SK-N-SH treated with all-trans-retinoic acid at 6 μM for 48 hours (cell line): ENCODE data around the gene PRPF40B.

Experiments
- BACH2 ChIP-seq: fragments of 250-450 bp; sonication (Bioruptor Pico); IDR thresholded peaks from 2 replicates; pipeline ENCODE4 v1.9.0; 2021; ENCODE audit warnings: mild to moderate bottlenecking, borderline replicate concordance
- ESRRG ChIP-seq: fragments of 250-450 bp; sonication (Bioruptor Pico); IDR thresholded peaks from 2 replicates; pipeline ENCODE4 v1.6.1; 2021; ENCODE audit warnings: mild to moderate bottlenecking
- PATZ1 ChIP-seq: fragments of 250-450 bp; sonication (Bioruptor Pico); IDR thresholded peaks from 2 replicates; pipeline ENCODE4 v1.8.0; 2020; ENCODE audit warnings: mild to moderate bottlenecking, moderate library complexity, borderline replicate concordance
- PPARA ChIP-seq: fragments of 250-450 bp; sonication (Bioruptor Pico); IDR thresholded peaks from 2 replicates; pipeline ENCODE4 v1.5.0; 2020; ENCODE audit warnings: mild to moderate bottlenecking, borderline replicate concordance
- RARB ChIP-seq: fragments of 250-450 bp; sonication (Bioruptor Pico); IDR thresholded peaks from 2 replicates; pipeline ENCODE4 v1.8.0; 2021; ENCODE audit warnings: mild to moderate bottlenecking, moderate library complexity
- ZNF70 ChIP-seq: fragments of 450-650 bp; formaldehyde crosslinking; IDR thresholded peaks from 2 replicates; pipeline ENCODE4 v1.5.0; 2020; ENCODE audit warnings: mild to moderate bottlenecking, moderate library complexity

GRCh38 chr12:49622501-49623141 is 740 bp upstream of the PRPF40B start:
- no peak for TF ChIP-seq RARB (CRISPR knock-in tag)
- no peak for TF ChIP-seq BACH2
- TF ChIP-seq PPARA (CRISPR knock-in tag) = no peak
- no peak for TF ChIP-seq ESRRG (CRISPR knock-in tag)
- no peak for TF ChIP-seq PATZ1
- no peak for TF ChIP-seq ZNF70
